Effector memory CD4-positive, alpha-beta T cell (primary cell): ENCODE data around the gene ARL5B.
"Not testable (repeated sequence)": the region's sequence is repeated elsewhere in the genome, so short reads cannot be mapped to it uniquely, and the experiment has no call there.

ENCODE experiments used
- DNase-seq, 3 donors: peaks; one replicate each; pipeline ENCODE4 v3.0.0-alpha.2; 2020
- H3K27ac ChIP-seq: 2 replicates; pipeline ENCODE4 v1.7.0; 2013; ENCODE audit warnings: mild to moderate bottlenecking, low read length, moderate library complexity; ENCODE audit not compliant: insufficient read depth, poor library complexity, severe bottlenecking
- H3K27me3 ChIP-seq: replicated peaks from 2 replicates; pipeline ENCODE4 v1.7.0; 2013; ENCODE audit warnings: mild to moderate bottlenecking, low read length; ENCODE audit not compliant: insufficient read depth, control insufficient read depth, poor library complexity, severe bottlenecking
- H3K36me3 ChIP-seq: 2 replicates; pipeline ENCODE4 v1.7.0; 2013; ENCODE audit warnings: mild to moderate bottlenecking, low read length, moderate library complexity; ENCODE audit not compliant: control insufficient read depth, insufficient read depth
- H3K4me1 ChIP-seq: 2 replicates; pipeline ENCODE4 v1.7.0; 2013; ENCODE audit warnings: low read length, mild to moderate bottlenecking; ENCODE audit not compliant: control insufficient read depth, insufficient read depth, poor library complexity, severe bottlenecking
- H3K4me3 ChIP-seq: 2 replicates; pipeline ENCODE4 v1.7.0; 2013; ENCODE audit warnings: low read length, low read depth, mild to moderate bottlenecking; ENCODE audit not compliant: insufficient read depth, poor library complexity, severe bottlenecking
- H3K9me3 ChIP-seq: 2 replicates; pipeline ENCODE4 v1.7.0; 2013; ENCODE audit warnings: mild to moderate bottlenecking, low read length, moderate library complexity; ENCODE audit not compliant: control insufficient read depth

Gene ARL5B

DNA sequence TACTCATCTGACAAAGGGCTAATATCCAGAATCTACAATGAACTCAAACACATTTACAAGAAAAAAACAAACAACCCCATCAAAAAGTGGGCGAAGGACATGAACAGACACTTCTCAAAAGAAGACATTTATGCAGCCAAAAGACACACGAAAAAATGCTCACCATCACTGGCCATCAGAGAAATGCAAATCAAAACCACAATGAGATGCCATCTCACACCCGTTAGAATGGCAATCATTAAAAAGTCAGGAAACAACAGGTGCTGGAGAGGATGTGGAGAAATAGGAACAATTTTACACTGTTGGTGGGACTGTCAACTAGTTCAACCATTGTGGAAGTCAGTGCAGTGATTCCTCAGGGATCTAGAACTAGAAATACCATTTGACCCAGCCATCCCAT lies 26.7 kb upstream of the ARL5B start:
- not testable (repeated sequence) for H3K9me3 ChIP-seq, H3K27me3 ChIP-seq, H3K27ac ChIP-seq, H3K36me3 ChIP-seq, H3K4me3 ChIP-seq, H3K4me1 ChIP-seq, DNase-seq

DNA sequence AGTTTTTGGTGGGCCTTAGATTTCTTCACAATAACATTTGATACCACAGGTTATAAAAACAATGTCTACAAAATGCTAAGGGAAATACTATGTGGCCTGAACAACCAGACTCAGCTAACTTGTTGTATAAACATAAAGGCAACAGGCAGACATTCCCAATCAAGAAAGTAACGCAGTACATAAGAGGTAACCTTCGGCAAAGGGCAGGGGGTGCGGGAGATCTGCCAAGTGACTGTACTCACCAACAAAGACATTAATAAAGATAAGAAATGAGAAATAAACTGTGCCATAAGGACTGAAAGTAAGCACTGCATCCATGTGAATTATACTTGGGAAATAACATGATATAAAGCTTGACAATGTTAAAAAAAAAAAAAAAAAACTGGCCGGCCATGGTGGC lies 23.2 kb upstream of the ARL5B start:
- Histone ChIP-seq H3K4me3 (no peak overlapping the region), H3K27ac (no peak overlapping the region), H3K9me3 (no peaks in the 10 kb centered on the region), H3K27me3 (no peaks in the 10 kb centered on the region), H3K36me3 (no peaks in the 10 kb centered on the region), H3K4me1 (no peaks in the 10 kb centered on the region)
- no peak for DNase-seq

DNA sequence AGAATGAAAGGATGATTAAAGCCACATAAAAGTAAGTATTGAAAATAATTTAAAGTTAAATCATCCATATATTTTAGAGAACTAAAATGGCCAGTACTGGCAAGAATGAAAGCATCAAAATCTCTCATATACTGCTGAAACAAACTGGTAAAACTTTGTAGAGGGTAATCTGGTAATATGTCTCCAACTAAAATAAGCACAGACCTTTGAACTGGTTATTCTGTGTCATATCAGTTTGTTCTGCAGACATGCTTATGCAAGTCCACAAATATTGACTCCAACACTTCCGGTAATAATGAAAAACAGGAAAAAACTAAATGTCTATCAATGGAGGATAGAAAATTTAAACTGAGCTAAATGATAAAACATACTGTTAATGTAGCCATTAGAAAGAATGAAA lies 21.8 kb upstream of the ARL5B start:
- not testable (repeated sequence) for H3K4me1 ChIP-seq, H3K27me3 ChIP-seq, H3K36me3 ChIP-seq, H3K9me3 ChIP-seq, H3K27ac ChIP-seq, H3K4me3 ChIP-seq, DNase-seq

DNA sequence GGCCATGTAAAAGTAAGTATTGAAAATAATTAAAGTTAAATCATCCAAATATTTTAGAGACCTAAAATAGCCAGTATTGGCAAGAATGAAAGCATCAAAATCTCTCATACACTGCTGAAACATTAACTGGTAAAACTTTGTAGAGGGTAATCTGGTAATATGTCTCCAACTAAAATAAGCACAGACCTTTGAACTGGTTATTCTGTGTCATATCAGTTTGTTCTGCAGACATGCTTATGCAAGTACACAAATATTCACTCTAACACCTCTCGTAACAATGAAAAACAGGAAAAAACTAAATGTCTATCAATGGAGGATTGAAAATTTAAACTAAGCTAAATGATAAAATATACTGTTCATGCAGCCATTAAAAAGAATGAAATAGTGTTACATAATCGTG lies 19.5 kb upstream of the ARL5B start:
- not testable (repeated sequence) for H3K36me3 ChIP-seq, H3K9me3 ChIP-seq, H3K27ac ChIP-seq, H3K4me3 ChIP-seq, H3K4me1 ChIP-seq, H3K27me3 ChIP-seq, DNase-seq

DNA sequence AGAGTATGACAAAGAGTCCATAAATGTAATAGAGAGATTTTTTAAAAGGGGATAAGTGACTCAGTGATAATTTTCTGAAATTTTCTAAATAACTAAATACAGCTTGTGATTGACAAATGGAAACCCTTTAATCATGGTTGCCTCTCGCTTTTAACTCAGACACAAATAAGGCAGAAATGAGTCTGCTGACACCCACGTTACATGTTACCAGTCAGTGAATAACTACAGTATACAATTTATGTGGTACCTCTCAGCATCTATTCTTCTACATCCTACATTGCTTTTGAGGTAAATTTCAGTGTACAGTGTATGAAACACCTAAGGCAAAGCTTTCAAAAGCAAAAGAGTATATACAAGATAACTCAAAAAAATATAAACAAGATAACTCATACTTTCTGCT lies 12.1 kb upstream of the ARL5B start:
- Histone ChIP-seq H3K27me3 (no peaks in the 10 kb centered on the region), H3K9me3 (no peaks in the 10 kb centered on the region), H3K4me1 (no peaks in the 10 kb centered on the region), H3K27ac (no peak overlapping the region), H3K36me3 (no peaks in the 10 kb centered on the region), H3K4me3 (no peak overlapping the region)
- no peak for DNase-seq

DNA sequence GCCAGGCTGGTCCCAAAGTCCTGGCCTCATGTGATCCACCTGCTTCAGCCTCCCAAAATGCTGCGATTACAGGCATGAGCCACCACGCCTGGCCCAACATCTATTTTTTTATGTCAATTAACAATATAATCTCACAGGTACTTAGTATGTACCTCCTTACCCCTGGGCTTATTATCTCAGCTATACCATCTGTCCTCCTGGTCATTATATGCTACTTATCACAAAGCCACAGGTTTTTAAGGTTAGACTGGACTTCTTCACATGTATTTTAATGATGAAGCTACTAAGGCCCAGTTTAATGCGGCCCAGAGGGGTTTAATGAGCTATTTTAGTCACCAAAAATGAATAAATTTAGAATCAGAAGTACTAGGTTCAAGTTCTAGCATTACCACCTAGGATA lies 11.3 kb upstream of the ARL5B start:
- DNase-seq: no peak
- Histone ChIP-seq H3K4me1 (no peaks in the 10 kb centered on the region), H3K9me3 (no peaks in the 10 kb centered on the region), H3K27me3 (no peaks in the 10 kb centered on the region), H3K4me3 (no peak overlapping the region), H3K36me3 (no peaks in the 10 kb centered on the region), H3K27ac (no peak overlapping the region)

DNA sequence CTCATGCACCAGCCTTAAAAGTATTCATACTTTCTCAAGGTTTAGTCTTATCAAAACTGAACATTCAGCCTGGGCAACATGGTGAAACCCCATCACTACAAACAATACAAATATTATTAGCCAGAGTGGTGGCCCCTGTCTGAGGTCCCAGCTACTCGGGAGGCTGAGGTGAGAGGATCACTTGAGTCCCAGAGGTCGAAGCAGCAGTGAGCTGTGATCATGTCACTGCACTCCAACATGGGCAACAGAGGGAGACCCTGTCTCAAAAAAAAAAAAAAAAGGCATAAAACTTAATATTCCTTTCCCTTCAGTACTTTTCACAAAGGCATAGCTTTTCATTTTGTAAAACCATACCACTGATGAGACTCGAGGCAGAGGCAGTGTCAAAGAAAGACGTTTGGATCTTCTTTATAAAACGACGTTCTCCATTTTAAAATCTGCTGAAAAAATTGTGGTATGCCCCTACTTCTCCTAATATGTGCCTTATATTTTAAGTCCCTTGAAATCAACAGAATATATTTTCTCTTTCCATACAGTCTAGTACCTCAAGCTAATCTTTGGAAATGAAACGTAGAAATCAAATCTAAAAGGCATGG lies 9.8 kb upstream of the ARL5B start:
- Histone ChIP-seq H3K9me3 (no peaks in the 10 kb centered on the region), H3K27me3 (no peaks in the 10 kb centered on the region), H3K4me3 (no peak overlapping the region), H3K4me1 (no peaks in the 10 kb centered on the region), H3K27ac (no peak overlapping the region), H3K36me3 (no peaks in the 10 kb centered on the region)
- no peak for DNase-seq

DNA sequence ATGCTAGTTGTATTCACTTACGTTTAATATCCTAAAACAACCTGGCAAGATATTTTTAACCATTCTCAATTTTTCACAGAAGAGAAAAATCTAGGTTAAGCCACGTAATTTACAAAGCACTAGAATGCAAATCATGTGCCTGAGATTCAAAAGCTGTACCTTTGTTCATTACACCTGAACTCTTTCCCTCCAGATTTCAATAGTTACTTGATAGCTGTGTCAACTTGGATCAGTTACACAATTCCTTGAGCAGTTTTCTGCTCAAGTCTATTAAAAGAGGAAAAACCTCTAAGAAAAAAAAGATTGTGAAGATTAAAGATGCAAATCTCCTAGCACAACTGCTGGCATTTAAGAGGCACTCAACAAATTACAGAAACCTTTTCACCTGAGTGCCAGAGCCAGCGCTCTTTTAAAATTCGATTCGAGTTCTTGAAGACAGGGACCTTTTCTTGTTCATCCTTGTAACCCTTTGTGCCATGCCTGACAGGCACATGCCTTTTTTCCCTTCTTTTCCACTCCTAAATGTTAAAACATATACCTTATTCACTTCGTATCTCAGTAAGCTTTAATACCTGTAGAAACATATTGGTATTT lies 8.7 kb upstream of the ARL5B start:
- H3K27me3 ChIP-seq: no peaks in the 10 kb centered on the region
- H3K4me1 ChIP-seq: no peaks in the 10 kb centered on the region
- no peaks in the 10 kb centered on the region for H3K9me3 ChIP-seq
- no peak for DNase-seq
- H3K27ac ChIP-seq: peak overlapping the region; percentile 89
- peak overlapping the region; percentile 60 for H3K4me3 ChIP-seq
- no peaks in the 10 kb centered on the region for H3K36me3 ChIP-seq

DNA sequence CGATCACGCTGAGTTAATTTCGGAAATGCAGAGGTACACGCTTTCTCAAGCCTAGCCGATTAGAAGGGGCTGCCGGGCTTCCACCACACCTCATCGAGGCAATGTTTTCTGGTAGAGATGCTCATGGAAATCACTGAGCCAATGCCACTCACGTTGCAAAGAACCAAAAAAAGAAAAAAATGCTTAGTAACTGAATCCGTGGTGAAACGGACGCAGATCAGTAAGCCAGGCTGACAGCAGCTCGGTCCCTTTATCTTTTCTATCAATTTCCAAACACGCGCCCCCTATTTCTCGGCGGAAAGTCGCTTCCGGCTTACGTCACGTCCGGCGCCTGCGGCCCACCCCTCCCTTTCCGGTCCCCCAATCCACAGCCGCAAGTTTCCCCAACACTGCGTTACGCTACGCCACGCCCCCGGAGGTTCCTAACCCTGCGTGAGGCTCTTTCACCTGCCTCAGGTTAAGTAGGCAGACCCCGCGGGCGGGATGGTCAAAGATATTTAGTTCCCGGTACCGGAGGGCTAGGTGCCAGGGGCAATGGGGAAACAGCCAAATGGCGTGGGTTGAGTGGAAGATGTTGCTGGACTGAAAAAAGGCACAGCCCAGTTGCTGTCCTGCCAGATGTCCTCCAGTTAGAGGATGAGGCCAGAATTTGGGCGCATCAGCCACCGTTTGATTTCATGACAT lies 7.8 kb upstream of the ARL5B start, which contains the start of gene NSUN6:
Gene NSUN6, minus strand, starts transcription at position 264 of the 684 bp plus-strand sequence. CDS start 384 bp downstream, outside the sequence.
- peak; percentile 89 to 92 (median 91) for DNase-seq
- H3K9me3 ChIP-seq: no peaks in the 10 kb centered on the region
- no peaks in the 10 kb centered on the region for H3K4me1 ChIP-seq
- peak within 1 kb of the TSS; percentile 89 for H3K27ac ChIP-seq
- no peaks in the 10 kb centered on the region for H3K27me3 ChIP-seq
- no peaks in the 10 kb centered on the region for H3K36me3 ChIP-seq
- peak within 1 kb of the TSS; percentile 60 for H3K4me3 ChIP-seq

DNA sequence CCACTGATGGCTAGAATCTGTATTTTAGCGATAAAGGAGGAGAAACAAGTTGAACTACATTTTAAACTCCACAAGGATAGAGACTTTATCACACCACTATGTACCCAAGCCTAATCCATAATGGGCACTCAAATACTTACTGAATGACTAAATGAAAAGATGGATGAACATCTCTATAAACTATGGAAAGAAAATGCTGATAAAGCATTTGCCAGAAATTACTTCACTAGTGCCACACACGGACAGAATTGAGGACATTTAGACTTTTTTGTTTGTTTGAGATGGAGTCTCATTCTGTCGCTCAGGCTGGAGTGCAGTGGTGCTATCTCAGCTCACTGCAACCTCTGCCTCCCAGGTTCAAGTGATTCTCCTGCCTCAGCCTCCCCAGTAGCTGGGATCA lies 6.1 kb upstream of the ARL5B start:
- H3K27me3 ChIP-seq: no peaks in the 10 kb centered on the region
- no peak for DNase-seq
- no peaks in the 10 kb centered on the region for H3K9me3 ChIP-seq
- no peaks in the 10 kb centered on the region for H3K36me3 ChIP-seq
- no peak overlapping the region for H3K27ac ChIP-seq
- no peaks in the 10 kb centered on the region for H3K4me1 ChIP-seq
- no peak overlapping the region for H3K4me3 ChIP-seq
